Daoy (cell line): ENCODE measurements around the gene KIF1A. TPM values are rescaled to one million over a fixed set of nuclear protein-coding genes. Genes with fewer than 3 reads are reported as not detected.

ENCODE experiments used
- DNase-seq: peaks from one replicate; pipeline ENCODE4 v3.0.0-alpha.2; 2015; ENCODE audit warnings: low read depth
- total RNA-seq: library from RNA; depleted of rRNA; stranded (reverse); fragments of >200 nt; shearing (Covaris generic); gene quantifications from 2 replicates; pipeline ENCODE4 v1.2.3, GENCODE V29; 2014

The KIF1A gene
- total RNA-seq, 1 experiment from 2014 or later = 16.2 TPM

DNA sequence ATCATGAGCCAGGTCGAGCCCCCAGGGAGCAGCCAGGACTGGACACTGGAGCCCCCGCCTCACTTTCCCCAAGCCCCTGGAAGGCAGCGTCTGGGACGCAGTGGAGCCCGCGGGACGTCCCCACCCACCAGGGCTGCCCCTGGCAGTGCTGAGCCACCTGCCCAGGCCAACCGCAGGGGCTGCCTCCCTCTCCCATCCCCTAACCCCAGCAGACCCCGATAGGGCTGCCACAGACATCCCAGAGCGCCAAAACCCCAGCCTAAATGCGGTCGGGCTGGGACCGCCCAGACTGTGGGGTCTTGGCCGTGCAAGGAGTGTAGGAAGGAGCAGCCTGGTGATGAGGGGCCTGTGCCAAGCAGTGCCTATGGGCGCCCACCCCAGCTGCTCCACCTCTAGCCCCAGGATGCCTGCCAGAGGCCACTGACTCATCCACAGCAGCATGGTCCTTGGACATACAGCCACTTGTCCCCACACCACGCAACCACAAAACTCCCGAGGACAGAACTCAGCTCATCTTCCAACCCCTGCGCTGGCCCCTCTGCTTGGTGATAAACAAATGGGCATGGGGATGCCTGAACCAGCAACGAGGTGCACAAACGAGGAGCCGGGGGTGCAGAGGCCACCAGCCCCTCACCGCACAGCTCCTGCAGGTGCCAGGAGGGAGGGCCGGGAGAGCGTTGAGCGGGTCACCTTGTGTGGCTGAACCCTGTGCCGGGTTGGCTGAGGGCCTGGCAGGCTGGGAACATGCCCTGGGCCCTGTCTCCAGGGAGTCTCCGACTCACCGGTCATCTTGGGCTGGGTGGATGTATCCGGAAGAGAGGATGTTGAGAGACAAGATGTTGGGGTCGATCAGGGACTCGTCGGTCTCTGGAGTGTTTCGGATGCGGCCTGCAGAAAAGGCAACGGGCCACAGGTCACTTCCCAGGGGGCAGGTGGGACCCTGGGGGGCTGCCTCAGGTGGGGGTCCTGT is 83.5 kb downstream of the KIF1A start:
- no peak for DNase-seq

DNA sequence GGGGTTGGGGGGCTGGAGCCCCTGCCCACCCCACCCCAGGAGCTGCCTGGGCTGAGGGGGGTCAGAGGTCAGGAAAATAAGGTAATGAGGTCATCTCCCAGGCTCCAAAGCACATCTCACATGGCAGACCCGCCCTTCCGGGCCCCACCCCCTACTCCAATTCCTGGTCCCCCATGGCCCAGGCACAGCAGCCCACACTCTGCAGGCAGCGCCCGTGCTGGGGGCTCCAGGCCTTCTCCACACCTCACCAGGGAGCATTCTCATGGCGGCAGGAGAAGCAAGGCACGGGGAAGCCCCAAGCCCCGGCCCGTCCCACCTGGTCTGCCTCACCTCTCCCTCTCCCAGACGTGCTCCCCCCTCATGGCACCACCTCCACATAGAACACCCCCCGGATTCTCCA is 84.5 kb downstream of the KIF1A start:
- DNase-seq = no peak

DNA sequence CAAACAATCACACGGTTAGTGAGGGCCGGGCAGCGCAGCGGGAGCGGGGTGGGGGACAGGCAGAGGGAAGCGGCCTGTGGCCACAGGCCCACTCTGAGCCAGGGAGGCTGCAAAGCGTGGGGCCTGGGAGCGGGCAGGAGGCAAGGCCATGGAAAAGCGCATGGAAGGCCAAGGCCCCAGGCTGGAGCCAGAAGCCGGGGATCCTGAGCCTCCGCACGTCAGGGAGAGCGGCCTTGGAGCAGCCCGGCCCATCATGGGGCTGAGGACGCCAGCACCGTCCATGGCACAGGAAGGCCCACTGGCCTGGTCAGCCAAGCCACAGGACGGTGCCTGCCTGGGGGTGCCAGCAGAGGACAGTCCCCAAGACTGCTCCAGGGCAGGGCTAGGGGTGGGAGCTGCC is 85.3 kb downstream of the KIF1A start:
- DNase-seq = no peak

DNA sequence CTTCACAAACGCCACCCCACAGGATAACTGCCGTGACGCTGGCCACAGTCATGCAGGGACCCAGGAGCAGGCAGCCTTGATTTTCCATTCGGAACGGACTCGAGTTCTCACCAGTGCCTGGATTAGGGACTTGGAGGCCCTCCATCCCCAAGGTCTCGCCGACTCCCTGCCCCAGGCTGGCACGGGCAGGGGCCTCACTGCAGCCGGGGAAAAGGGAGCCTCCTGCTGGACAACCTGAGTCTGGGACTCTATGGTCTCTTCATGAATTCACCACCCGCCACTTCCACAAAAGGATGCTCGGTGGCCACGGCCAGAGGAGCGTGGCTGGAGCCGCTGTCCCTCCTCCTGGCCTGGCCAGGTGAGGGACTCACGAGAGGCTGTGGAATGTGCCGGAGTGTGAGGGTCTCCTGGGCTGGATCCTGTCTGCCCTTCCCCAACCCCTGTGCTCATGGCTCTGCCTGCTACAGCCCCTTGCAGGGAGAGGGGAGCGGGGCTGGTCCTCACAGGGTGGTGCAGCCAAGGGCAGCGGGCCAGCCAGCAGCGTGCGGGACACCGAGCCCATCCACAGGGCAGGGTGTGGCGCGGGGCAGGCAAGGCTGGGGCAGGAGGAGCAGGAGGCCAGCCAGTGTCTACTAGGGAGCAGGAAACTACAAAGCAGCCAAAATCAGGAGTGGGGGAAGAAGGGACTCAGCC is 86.1 kb downstream of the KIF1A start:
- no peak for DNase-seq

DNA sequence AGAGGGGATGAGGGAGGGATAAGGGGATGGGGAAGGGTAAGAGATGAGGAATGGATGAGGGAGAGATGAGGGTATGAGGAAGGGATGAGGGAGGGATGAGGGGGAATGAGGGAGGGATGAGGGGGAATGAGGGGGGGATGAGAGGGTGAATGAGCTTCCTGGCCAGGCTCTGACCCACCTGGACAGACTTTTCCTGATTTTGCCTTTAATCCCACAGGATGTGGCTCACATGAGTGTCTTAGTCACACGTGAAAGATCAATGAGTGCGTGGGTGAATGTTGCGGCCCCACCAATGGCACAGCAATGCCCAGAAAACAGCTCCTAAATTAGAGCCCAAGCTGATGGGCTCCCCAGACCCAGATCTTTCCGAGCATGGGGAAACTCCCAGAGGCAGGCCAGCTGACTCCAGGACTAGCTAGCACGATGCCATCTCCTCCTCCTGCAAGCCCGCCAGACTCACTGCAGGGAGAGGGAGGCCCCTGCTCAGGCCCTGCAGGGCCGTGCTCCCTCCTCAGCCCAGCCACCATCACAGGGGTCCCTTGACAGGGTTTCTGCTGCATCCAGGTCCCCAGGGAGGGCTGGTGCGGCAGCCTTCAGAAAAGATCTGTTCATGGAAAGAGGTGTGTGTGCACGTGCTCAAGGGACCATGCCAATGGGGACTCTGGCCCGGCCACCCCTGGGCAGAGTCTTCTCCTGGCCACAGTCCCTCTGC is 87.0 kb downstream of the KIF1A start:
- no peak for DNase-seq

DNA sequence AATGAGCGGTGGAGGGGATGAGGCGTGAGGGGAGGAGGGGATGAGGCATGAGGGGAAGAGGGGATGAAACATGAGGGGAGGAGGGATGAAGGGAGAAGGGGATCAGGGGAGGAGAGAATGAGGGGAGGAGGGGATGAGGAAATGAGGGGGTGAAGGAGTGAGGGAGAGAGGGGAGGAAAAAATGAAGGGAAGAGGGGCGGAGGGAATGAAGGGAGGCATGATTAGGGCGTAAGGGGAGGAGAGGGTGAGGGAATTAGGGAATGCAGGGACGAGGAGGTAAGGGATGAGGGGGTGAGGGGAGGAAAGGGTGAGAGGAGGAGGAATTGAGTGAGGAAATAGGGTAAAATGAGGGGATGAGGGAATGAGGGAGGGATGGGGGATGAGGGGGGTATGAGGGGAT is 87.8 kb downstream of the KIF1A start:
- no peak for DNase-seq

DNA sequence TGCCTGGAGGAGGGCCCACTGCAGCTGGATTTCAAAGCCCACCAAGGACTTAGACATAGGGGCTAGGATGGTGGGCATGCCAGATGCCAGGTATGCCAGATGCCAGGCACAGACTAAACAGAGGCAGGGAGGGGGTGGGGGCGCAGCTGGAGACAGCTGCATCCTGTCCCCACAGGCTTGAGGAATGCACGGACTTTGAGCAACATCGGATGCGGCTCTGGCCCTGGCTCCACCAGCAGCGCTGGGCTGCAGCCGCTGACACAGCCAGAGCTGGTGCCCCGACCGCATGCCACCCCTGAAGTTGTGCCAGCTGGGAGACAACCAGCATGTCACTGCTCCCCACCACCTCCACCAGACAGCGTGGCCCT is 88.9 kb downstream of the KIF1A start:
- DNase-seq = no peak

DNA sequence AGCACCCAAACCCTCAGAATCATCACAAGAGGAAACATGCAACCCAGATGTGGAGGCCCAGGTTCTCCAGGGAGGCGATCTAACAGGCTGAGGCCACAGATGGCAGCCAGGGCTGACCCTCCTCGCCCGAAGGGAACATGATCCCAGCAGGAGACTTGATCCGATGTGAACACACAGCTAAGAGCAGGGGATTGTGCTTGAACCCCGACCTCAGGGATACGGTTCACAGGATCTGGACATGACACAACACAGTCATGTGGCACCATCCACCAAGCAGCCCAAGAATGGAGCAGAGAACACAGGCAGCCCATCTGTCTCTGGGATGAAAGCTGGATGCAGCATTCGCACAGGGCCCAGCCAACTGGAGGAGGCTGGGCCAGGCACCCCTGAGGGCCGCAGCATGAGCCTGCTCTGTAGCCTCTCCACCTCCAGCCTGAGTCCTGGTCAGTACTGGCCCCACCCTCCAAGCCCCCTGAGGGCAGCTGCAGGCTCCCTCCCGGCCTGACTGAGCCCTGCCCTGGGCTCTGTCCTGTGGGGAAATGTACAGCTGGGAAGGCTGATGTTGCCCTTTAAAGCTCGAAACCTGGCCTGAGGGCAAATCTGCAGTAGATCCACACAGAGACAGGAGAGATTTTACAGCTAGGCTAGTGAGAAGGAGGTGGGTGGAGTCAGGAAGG is 89.4 kb downstream of the KIF1A start:
- DNase-seq = no peak

DNA sequence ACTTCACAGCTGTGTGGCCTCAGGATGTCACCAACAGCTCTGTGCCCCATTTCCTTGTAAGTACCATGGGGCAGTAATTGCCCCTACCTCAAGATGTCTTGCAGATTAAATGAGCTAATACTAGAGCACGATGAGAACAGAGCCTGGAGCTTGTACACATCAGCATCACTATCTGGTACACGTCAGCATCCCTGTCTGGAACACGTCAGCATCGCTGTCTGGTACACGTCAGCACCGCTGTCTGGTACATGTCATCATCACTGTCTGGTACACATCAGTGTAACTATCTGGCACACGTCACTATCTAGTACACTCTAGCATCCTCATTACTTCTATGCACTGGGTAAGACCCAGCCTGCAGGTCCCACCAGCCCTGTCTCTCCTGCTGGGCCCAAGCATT is 91.2 kb downstream of the KIF1A start:
- DNase-seq = no peak

DNA sequence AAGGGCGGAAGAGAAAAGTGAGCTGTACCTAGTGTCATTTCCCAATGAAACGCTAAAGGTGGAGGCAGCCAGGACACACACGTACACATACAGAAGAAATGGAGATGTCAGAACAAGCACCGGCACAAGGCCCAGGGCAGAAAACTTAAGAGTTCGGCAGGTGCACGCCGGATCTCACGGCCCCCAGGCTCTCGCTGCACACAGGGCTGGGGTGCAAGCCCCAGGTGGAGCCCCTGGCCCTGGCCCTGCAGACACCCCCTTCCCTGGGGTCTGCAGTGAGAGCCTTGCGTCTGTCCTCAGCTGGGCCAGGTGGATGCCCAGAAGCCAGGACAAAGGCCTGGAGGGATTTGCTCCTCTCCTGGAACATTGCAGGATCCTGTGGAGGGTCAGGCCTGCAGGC is 91.7 kb downstream of the KIF1A start:
- DNase-seq = no peak

DNA sequence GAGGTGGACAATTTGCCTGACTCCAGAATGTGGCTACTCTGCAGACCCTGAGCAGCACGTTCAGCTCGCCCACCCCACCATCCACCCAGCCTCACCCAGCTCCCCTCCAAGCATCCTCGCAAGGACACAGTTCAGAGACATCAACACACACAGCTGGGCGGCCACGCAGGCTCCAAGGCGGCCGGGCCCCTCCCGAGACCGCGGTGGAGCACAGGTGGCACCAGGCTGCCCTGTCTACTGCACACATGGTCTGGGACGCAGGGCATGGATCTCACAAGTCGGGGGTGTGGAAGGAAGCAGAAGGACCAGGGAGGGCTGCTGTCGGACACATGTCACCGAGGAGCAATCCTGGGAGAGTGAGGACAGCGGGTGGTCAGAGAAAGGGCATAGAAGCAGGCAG is 92.1 kb downstream of the KIF1A start:
- no peak for DNase-seq

DNA sequence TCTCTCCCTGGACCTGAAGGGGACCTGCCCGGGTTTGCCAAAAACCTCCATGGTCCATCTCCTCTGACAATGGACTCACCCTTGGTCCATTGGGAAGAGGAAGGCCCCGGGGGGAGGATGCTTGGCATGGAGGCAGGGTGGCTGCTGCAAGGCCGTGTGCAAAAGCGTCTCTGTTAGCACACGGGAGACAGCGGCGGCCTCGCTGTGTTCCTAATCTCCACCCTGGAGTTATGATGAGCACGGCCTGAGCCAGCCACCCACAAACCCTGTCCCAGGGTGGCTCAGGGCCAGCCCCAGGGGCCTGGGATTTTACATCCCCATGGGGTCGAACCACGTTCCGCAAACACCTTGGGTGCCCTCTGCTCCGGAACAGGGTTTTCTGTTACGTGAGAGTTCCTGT is 92.6 kb downstream of the KIF1A start:
- DNase-seq = no peak

DNA sequence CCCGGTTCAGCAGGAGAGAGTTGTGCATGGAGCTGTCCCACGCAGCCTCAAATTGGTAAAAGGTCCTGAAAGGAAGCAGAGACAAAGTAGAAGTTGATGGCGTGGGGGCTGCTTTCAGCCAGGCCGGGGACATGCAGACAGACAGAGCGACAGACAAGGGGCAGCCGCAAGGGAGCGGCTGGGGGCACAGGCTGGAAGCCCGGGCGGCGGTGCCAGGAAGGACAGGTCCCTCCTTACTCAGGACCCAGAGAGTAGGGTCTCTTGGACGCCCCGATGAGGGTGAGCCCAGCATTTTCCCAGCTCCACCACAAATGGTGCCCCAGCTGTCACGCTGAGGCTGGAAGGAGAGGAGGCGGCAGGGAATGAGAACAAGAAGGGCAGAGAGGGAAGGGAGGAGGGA is 93.1 kb downstream of the KIF1A start:
- no peak for DNase-seq

DNA sequence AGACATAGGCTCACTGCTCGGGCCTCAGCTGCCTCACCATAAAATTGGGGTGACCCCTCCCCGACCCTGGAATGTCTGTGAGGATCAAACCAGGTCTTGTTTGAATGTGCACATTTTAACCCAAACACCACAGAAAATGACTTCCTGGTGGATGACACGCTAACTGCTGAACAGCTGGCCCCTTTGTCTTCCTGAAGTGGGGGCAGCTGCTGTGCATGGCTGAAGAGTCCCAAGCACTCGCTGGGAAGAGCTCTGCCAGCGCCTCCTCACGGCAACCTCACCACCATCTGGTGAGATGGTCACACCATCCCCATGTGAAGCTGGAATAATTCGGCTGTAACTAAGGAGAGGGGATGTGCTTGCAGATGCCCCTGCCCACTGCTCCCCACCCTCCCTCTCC is 94.3 kb downstream of the KIF1A start:
- DNase-seq = no peak

DNA sequence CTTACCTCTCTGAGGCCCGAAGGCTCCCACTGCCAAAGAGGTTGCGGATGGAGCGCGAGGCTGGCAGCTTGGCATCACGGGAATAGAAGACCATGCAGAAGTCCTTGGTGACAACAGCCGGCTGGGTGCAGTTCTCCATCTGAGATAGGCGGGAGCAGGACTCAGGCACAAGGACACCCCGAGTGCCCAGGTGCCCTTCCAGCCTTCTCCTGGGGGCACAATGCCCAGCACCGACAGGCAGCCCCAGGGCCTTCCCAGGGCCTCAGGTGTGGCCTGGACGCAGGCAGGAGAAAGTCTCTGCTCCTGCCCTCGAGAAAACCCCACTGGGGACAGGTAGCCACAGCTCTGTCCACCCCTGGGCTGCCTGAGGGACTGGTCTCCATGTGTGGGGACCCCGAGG is 94.8 kb downstream of the KIF1A start:
- no peak for DNase-seq

DNA sequence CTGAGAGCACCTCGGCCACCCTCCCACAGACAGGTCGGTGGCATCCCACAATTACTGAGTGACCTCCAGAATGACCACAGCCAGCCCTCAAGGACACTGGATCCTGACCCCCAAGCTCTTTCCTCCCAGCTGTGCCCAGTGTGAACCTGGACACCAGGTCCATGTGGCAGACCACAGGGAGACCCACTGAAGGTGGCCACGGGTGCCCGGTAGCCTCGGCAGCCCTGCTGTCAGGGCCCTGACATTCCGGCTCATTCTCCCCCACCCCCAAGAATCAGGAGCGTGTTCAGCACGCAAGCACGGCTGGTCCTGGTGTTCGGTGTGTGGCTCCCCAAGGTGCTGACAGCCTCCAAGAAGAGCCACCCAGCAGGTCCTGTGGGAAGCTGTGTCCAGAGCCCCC is 95.6 kb downstream of the KIF1A start:
- no peak for DNase-seq

DNA sequence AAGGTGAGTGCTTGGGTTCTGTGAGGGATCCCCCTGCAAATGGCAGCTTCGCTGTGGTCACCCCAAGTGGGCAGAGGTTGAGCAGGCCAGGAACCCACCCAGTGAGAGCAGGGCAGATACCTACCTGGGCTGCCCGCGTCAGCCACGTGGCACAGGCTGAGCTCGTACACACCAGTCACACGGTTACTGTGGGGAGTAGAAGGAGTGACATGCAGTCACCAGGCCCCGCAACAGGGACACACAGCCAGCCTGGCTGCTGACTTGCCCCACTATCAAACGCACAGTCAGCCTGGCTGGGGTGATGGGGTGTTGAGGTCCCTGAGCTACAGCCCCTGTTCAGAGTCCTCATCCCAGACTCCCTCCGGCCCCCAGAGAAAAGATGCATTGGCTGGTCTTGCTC is 96.2 kb downstream of the KIF1A start:
- no peak for DNase-seq

DNA sequence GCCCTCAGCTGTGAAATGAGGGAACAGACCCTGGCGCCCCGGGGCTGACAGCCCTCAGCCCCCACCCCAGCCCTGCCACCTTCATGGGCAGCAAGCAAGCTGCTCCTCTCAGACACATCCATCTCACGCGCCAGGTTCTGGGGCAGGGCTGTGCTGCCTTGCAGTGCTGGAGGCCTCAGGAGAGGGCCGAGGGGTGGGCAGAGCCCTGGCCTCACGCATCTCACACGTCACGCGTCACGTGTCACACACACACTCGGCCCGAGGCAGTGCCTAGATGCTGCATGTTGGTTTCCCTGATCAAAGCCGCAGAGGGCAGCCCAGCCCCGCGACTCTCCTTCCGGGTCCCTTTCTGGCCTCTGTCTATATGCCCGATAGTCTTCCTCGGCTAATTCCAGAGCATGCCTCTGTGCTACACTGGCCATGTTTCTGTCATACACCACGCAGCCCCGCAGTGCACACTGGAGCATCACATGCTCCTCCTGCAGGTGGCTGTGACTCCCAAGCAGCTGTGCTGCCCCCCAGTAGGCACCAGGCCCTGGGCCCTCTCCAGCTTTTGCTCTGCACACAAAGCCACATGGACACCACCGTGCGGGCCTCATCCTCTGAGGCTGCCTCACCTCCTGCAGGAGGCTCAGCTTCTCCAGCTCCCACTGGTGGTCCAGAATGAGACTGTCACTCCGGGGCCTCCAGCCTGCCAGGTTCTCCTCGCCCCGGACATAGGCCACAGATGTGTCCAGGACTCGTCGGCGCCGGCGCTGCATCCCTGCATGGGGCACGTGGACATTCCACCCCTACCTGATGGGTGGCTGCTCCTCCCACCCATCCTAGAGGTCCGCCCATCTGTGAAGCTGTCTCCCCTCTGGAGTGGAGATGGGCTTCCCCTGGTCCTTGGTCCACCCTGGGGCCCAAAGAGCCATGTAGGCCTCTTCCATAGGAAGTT is 97.0 kb downstream of the KIF1A start:
- DNase-seq = no peak

DNA sequence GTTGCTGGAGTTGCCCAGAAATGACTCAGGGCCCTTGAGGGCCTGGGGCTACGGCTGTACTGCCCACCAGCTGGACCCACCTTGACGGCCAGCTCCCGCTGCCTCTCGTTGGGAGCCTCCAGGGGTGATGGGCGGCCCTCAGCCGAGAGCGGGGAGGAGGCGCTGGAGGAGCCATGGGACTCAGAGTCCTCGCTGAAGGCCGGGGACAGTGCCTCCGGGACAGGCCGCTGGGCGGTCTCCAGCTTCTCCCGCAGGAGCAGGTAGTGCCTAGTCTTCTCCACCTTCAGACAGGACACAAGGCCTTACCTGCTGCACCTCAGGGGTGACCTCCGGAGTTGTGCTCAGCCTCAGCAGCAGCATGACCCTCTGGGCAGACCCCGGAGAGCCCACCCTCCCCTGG is 97.6 kb downstream of the KIF1A start:
- DNase-seq = no peak

DNA sequence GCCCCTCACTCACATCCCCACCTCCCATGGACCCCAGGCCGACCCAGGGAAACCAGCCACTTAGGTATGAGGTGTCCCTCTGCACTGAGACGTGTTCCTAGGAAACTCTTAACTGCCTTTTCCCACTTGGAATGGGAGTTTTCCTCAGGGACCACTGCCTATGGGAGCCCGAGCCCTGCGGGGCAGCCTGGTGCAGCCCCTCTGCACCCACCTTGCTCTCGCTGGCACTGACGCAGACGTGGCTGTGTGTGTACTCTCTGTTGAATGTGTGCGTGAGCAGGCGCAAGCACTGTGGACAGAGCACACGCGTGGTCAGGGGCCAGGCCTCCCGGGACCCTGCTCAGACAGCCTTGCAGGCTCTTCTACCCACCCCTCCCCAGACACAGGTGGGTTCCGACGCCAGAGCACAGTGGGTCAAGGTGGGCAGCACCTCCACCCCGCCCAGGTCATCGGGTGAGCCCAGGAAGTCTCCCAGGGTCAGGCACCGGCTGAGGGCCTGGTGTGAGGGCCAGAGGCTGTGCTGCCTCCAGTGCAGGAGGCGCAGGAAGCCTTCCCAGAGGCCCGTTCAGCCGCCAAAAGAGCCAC is 98.3 kb downstream of the KIF1A start:
- DNase-seq = no peak
